GM23338 (cell line): ENCODE data around the gene PCOLCE2. TPM values are rescaled to one million over a fixed set of nuclear protein-coding genes. Genes with fewer than 3 reads are reported as not detected.

Experiments
- ATAC-seq: fragments of 200-7000 bp; cut with Tn5 transposase; 3 replicates; pipeline ENCODE4 v1.9.1; 2020
- DNase-seq: peaks from one replicate; pipeline ENCODE4 v3.0.0-alpha.2; 2015; ENCODE audit warnings: low spot score
- H2AFZ ChIP-seq: fragments of 200-600 bp; sonication (generic); 2 replicates; pipeline ENCODE4 v1.8.0; 2016; ENCODE audit warnings: antibody characterized with exemption, mild to moderate bottlenecking, moderate library complexity
- H3F3A ChIP-seq: fragments of 200-600 bp; sonication (generic); replicated peaks from 2 replicates; pipeline ENCODE4 v1.8.0; 2017; ENCODE audit warnings: antibody characterized with exemption, mixed run types, low read depth
- H3K27ac ChIP-seq: fragments of 200-600 bp; sonication (generic); 2 replicates; pipeline ENCODE4 v1.6.1; 2016; ENCODE audit warnings: low read depth
- H3K27me3 ChIP-seq: fragments of 200-600 bp; sonication (generic); 2 replicates; pipeline ENCODE4 v1.8.0; 2016; ENCODE audit warnings: mild to moderate bottlenecking, mixed run types, moderate library complexity; ENCODE audit not compliant: insufficient read depth
- H3K36me3 ChIP-seq: fragments of 200-600 bp; sonication (generic); 2 replicates; pipeline ENCODE4 v1.8.0; 2016; ENCODE audit warnings: mild to moderate bottlenecking; ENCODE audit not compliant: insufficient read depth
- H3K4me1 ChIP-seq: fragments of 200-600 bp; sonication (generic); 2 replicates; pipeline ENCODE4 v1.8.0; 2016; ENCODE audit warnings: mild to moderate bottlenecking, moderate library complexity; ENCODE audit not compliant: insufficient read depth
- H3K4me2 ChIP-seq: fragments of 200-600 bp; sonication (generic); 2 replicates; pipeline ENCODE4 v1.7.1; 2017; ENCODE audit warnings: mixed run types
- H3K4me3 ChIP-seq: fragments of 200-600 bp; sonication (generic); 2 replicates; pipeline ENCODE4 v1.6.1; 2016; ENCODE audit warnings: mixed run types
- H3K79me2 ChIP-seq: fragments of 200-600 bp; sonication (generic); replicated peaks from 2 replicates; pipeline ENCODE4 v1.8.0; 2017; ENCODE audit warnings: mild to moderate bottlenecking; ENCODE audit not compliant: insufficient read depth
- H3K9me2 ChIP-seq: fragments of 200-600 bp; sonication (generic); 2 replicates; pipeline ENCODE4 v1.8.0; 2017; ENCODE audit not compliant: insufficient read depth
- H4K20me1 ChIP-seq: fragments of 200-600 bp; sonication (generic); replicated peaks from 2 replicates; pipeline ENCODE4 v1.8.0; 2017; ENCODE audit warnings: mild to moderate bottlenecking; ENCODE audit not compliant: insufficient read depth
- H3K27ac Mint-ChIP-seq: 2 replicates; pipeline ENCODE4 v1.8.0; 2020; ENCODE audit warnings: inconsistent platforms, mild to moderate bottlenecking, moderate library complexity, mixed read lengths
- H3K27me3 Mint-ChIP-seq: 3 replicates; pipeline ENCODE4 v1.8.0; 2022; ENCODE audit warnings: low read depth, mild to moderate bottlenecking, moderate library complexity, mixed read lengths, inconsistent platforms; ENCODE audit not compliant: insufficient read depth, poor library complexity
- H3K36me3 Mint-ChIP-seq: 3 replicates; pipeline ENCODE4 v1.8.0; 2021; ENCODE audit warnings: low read depth, mild to moderate bottlenecking, inconsistent platforms, moderate library complexity, mixed read lengths
- H3K4me1 Mint-ChIP-seq: 3 replicates; pipeline ENCODE4 v1.8.0; 2020; ENCODE audit warnings: mild to moderate bottlenecking, inconsistent platforms, mixed read lengths
- H3K4me3 Mint-ChIP-seq: 3 replicates; pipeline ENCODE4 v1.8.0; 2021; ENCODE audit warnings: moderate library complexity, mild to moderate bottlenecking, inconsistent platforms, mixed read lengths
- H3K9me3 Mint-ChIP-seq: 3 replicates; pipeline ENCODE4 v1.8.0; 2020; ENCODE audit warnings: moderate library complexity, mild to moderate bottlenecking, inconsistent platforms, mixed read lengths
- CREB1 ChIP-seq: fragments of 250-450 bp; sonication (Bioruptor Pico); IDR thresholded peaks from 2 replicates; pipeline ENCODE4 v1.5.0; 2020; ENCODE audit warnings: low read depth, mild to moderate bottlenecking, moderate library complexity
- EZH2 ChIP-seq: fragments of 200-600 bp; sonication (generic); IDR thresholded peaks from one replicate; pipeline ENCODE4 v1.8.0; 2017; ENCODE audit warnings: antibody characterized with exemption, mild to moderate bottlenecking, low read depth; ENCODE audit not compliant: unreplicated experiment
- EZH2phosphoT487 ChIP-seq: fragments of 200-600 bp; sonication (generic); IDR thresholded peaks from one replicate; pipeline ENCODE4 v1.8.1; 2018; ENCODE audit warnings: antibody characterized with exemption; ENCODE audit not compliant: unreplicated experiment
- JUNB ChIP-seq: IDR thresholded peaks from one replicate; pipeline ENCODE4 v1.6.1; 2016; ENCODE audit warnings: antibody characterized with exemption; ENCODE audit not compliant: unreplicated experiment
- NANOG ChIP-seq: IDR thresholded peaks from 2 replicates; pipeline ENCODE4 v1.6.1; 2016; ENCODE audit warnings: antibody characterized with exemption, borderline replicate concordance
- POLR2AphosphoS5 ChIP-seq: IDR thresholded peaks from 2 replicates; pipeline ENCODE4 v1.6.1; 2016; ENCODE audit warnings: antibody characterized with exemption, low read depth
- STAT1 ChIP-seq: IDR thresholded peaks from one replicate; pipeline ENCODE4 v1.6.1; 2016; ENCODE audit warnings: antibody characterized with exemption; ENCODE audit not compliant: unreplicated experiment
- ZNF114 ChIP-seq: fragments of 250-450 bp; sonication (Bioruptor Pico); IDR thresholded peaks from 2 replicates; pipeline ENCODE4 v1.5.0; 2020; ENCODE audit warnings: mild to moderate bottlenecking, moderate library complexity
- ZNF331 ChIP-seq: fragments of 250-450 bp; sonication (Bioruptor Pico); IDR thresholded peaks from 2 replicates; pipeline ENCODE4 v1.5.0; 2020; ENCODE audit warnings: low read depth, mild to moderate bottlenecking, moderate library complexity
- polyA plus RNA-seq: library from polyadenylated mRNA; unstranded; fragments of >200 nt; fragmentation: Nextera tagmentation; extraction: Ambion mirVana; gene quantifications from 2 replicates; pipeline ENCODE4 v1.2.1, GENCODE V29; 2016
- total RNA-seq: library from RNA; depleted of rRNA; stranded (reverse); fragments of >200 nt; shearing (Covaris generic); gene quantifications from 2 replicates; pipeline ENCODE4 v1.2.3, GENCODE V29; 2014
- TF ChIP-seq, protein P1 (sequence below): fragments of 250-450 bp; sonication (Bioruptor Pico); IDR thresholded peaks from 2 replicates; pipeline ENCODE4 v1.5.0; 2020; ENCODE audit warnings: mild to moderate bottlenecking, moderate library complexity
- TF ChIP-seq, protein P2 (sequence below): IDR thresholded peaks from one replicate; pipeline ENCODE4 v1.6.1; 2018; ENCODE audit warnings: antibody characterized with exemption; ENCODE audit not compliant: unreplicated experiment
- TF ChIP-seq, protein P3 (sequence below), 2 experiments: fragments of 200-600 bp in 1 of 2; sonication (generic) in 1 of 2; conservative IDR thresholded peaks; 2 replicates each; pipeline versions ENCODE4 v1.5.1 to v1.6.1; 2016 to 2017; ENCODE audit warnings: antibody characterized with exemption in 2 of 2, low read depth in 2 of 2, mild to moderate bottlenecking in 2 of 2, moderate library complexity in 1 of 2
- TF ChIP-seq, protein P4 (sequence below): IDR thresholded peaks from 2 replicates; pipeline ENCODE4 v1.6.1; 2016; ENCODE audit warnings: antibody characterized with exemption

Gene PCOLCE2
- total and polyA plus RNA-seq, 2 experiments from 2014 or later = 17.7 to 22.6 TPM

DNA sequence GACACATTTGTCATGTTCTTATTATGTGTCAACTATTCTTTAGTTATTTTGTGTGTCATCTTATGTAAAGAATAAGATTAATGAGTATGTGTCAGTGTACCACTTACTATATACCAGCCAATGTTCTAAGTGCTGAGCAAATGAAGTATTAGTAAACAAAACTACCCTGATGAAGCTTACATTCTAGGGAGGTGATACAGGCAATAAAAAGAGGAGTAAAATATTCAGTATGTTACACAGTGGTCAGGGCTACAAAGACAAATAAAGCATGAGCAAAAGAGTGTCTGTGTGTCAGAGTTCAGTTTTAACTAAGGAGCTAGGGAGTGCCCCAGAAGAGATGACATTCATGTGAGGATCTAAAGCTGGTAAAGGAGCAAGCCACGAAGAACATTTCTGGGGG is 86.0 kb downstream of the PCOLCE2 start:
- ATAC-seq = no peak

More for the DNA sequence above, 86.0 kb downstream of the PCOLCE2 start:
- TF ChIP-seq JUNB = no peak
- TF ChIP-seq, protein P1, sequence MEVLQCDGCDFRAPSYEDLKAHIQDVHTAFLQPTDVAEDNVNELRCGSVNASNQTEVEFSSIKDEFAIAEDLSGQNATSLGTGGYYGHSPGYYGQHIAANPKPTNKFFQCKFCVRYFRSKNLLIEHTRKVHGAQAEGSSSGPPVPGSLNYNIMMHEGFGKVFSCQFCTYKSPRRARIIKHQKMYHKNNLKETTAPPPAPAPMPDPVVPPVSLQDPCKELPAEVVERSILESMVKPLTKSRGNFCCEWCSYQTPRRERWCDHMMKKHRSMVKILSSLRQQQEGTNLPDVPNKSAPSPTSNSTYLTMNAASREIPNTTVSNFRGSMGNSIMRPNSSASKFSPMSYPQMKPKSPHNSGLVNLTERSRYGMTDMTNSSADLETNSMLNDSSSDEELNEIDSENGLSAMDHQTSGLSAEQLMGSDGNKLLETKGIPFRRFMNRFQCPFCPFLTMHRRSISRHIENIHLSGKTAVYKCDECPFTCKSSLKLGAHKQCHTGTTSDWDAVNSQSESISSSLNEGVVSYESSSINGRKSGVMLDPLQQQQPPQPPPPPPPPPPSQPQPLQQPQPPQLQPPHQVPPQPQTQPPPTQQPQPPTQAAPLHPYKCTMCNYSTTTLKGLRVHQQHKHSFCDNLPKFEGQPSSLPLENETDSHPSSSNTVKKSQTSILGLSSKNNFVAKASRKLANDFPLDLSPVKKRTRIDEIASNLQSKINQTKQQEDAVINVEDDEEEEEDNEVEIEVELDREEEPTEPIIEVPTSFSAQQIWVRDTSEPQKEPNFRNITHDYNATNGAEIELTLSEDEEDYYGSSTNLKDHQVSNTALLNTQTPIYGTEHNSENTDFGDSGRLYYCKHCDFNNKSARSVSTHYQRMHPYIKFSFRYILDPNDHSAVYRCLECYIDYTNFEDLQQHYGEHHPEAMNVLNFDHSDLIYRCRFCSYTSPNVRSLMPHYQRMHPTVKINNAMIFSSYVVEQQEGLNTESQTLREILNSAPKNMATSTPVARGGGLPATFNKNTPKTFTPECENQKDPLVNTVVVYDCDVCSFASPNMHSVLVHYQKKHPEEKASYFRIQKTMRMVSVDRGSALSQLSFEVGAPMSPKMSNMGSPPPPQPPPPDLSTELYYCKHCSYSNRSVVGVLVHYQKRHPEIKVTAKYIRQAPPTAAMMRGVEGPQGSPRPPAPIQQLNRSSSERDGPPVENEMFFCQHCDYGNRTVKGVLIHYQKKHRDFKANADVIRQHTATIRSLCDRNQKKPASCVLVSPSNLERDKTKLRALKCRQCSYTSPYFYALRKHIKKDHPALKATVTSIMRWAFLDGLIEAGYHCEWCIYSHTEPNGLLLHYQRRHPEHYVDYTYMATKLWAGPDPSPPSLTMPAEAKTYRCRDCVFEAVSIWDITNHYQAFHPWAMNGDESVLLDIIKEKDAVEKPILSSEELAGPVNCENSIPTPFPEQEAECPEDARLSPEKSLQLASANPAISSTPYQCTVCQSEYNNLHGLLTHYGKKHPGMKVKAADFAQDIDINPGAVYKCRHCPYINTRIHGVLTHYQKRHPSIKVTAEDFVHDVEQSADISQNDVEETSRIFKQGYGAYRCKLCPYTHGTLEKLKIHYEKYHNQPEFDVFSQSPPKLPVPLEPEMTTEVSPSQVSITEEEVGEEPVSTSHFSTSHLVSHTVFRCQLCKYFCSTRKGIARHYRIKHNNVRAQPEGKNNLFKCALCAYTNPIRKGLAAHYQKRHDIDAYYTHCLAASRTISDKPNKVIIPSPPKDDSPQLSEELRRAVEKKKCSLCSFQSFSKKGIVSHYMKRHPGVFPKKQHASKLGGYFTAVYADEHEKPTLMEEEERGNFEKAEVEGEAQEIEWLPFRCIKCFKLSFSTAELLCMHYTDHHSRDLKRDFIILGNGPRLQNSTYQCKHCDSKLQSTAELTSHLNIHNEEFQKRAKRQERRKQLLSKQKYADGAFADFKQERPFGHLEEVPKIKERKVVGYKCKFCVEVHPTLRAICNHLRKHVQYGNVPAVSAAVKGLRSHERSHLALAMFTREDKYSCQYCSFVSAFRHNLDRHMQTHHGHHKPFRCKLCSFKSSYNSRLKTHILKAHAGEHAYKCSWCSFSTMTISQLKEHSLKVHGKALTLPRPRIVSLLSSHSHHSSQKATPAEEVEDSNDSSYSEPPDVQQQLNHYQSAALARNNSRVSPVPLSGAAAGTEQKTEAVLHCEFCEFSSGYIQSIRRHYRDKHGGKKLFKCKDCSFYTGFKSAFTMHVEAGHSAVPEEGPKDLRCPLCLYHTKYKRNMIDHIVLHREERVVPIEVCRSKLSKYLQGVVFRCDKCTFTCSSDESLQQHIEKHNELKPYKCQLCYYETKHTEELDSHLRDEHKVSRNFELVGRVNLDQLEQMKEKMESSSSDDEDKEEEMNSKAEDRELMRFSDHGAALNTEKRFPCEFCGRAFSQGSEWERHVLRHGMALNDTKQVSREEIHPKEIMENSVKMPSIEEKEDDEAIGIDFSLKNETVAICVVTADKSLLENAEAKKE = no peak
- no peak for TF ChIP-seq POLR2AphosphoS5
- TF ChIP-seq, protein P2, sequence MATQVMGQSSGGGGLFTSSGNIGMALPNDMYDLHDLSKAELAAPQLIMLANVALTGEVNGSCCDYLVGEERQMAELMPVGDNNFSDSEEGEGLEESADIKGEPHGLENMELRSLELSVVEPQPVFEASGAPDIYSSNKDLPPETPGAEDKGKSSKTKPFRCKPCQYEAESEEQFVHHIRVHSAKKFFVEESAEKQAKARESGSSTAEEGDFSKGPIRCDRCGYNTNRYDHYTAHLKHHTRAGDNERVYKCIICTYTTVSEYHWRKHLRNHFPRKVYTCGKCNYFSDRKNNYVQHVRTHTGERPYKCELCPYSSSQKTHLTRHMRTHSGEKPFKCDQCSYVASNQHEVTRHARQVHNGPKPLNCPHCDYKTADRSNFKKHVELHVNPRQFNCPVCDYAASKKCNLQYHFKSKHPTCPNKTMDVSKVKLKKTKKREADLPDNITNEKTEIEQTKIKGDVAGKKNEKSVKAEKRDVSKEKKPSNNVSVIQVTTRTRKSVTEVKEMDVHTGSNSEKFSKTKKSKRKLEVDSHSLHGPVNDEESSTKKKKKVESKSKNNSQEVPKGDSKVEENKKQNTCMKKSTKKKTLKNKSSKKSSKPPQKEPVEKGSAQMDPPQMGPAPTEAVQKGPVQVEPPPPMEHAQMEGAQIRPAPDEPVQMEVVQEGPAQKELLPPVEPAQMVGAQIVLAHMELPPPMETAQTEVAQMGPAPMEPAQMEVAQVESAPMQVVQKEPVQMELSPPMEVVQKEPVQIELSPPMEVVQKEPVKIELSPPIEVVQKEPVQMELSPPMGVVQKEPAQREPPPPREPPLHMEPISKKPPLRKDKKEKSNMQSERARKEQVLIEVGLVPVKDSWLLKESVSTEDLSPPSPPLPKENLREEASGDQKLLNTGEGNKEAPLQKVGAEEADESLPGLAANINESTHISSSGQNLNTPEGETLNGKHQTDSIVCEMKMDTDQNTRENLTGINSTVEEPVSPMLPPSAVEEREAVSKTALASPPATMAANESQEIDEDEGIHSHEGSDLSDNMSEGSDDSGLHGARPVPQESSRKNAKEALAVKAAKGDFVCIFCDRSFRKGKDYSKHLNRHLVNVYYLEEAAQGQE = no peak
- no peak for TF ChIP-seq NANOG
- TF ChIP-seq ZNF114 (CRISPR knock-in tag) = no peak
- no peak for TF ChIP-seq EZH2phosphoT487
- no peak for TF ChIP-seq CREB1 (CRISPR knock-in tag)
- no peak for TF ChIP-seq EZH2
- TF ChIP-seq, protein P3, sequence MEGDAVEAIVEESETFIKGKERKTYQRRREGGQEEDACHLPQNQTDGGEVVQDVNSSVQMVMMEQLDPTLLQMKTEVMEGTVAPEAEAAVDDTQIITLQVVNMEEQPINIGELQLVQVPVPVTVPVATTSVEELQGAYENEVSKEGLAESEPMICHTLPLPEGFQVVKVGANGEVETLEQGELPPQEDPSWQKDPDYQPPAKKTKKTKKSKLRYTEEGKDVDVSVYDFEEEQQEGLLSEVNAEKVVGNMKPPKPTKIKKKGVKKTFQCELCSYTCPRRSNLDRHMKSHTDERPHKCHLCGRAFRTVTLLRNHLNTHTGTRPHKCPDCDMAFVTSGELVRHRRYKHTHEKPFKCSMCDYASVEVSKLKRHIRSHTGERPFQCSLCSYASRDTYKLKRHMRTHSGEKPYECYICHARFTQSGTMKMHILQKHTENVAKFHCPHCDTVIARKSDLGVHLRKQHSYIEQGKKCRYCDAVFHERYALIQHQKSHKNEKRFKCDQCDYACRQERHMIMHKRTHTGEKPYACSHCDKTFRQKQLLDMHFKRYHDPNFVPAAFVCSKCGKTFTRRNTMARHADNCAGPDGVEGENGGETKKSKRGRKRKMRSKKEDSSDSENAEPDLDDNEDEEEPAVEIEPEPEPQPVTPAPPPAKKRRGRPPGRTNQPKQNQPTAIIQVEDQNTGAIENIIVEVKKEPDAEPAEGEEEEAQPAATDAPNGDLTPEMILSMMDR (conservative IDR thresholded peaks at IDR 0.05; ENCODE audit: low read depth in 2 of 2) = no peak
- TF ChIP-seq, protein P4, sequence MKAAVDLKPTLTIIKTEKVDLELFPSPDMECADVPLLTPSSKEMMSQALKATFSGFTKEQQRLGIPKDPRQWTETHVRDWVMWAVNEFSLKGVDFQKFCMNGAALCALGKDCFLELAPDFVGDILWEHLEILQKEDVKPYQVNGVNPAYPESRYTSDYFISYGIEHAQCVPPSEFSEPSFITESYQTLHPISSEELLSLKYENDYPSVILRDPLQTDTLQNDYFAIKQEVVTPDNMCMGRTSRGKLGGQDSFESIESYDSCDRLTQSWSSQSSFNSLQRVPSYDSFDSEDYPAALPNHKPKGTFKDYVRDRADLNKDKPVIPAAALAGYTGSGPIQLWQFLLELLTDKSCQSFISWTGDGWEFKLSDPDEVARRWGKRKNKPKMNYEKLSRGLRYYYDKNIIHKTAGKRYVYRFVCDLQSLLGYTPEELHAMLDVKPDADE = no peak
- no peak for TF ChIP-seq ZNF331 (CRISPR knock-in tag)
- TF ChIP-seq STAT1 = no peak
- Mint-ChIP-seq H3K4me3 (no peak overlapping the region), H3K36me3 (no peaks in the 10 kb centered on the region; the same call in 2 of the 3 replicates), H3K4me1 (peaks cover 24% of the 10 kb centered on the region), H3K27ac (peak overlapping the region; percentile 0; the same call in 1 of the 2 replicates), H3K27me3 (no peaks in the 10 kb centered on the region), H3K9me3 (no peaks in the 10 kb centered on the region)
- Histone ChIP-seq H4K20me1 (no peaks in the 10 kb centered on the region), H3K27me3 (no peaks in the 10 kb centered on the region), H3F3A (no peaks in the 10 kb centered on the region), H3K9me2 (no peaks in the 10 kb centered on the region), H3K27ac (no peak overlapping the region), H3K4me3 (no peak overlapping the region), H3K36me3 (no peaks in the 10 kb centered on the region), H2AFZ (no peak overlapping the region), H3K4me1 (0 out of 2 replicates have a peak, but pooled peaks cover 13% of the 10 kb centered on the region), H3K4me2 (no peak overlapping the region), H3K79me2 (no peaks in the 10 kb centered on the region)
- no peak for DNase-seq
